Activated naive CD4-positive, alpha-beta T cell treated with anti-CD3 and anti-CD28 coated beads, Interleukin-2, amount 10 ng/mL, durations not matched to agents 5 hours and 36 hours (primary cell): ENCODE measurements around the gene C6orf52. TPM values are rescaled to one million over a fixed set of nuclear protein-coding genes. Genes with fewer than 3 reads are reported as not detected.

Experiments
- total RNA-seq, 2 experiments: library from RNA; stranded (reverse); gene quantifications; one replicate each; pipeline ENCODE4 v1.2.3, GENCODE V29; 2021

The C6orf52 gene
- total RNA-seq: under 1 TPM; 0.63 to 0.94 TPM

DNA sequence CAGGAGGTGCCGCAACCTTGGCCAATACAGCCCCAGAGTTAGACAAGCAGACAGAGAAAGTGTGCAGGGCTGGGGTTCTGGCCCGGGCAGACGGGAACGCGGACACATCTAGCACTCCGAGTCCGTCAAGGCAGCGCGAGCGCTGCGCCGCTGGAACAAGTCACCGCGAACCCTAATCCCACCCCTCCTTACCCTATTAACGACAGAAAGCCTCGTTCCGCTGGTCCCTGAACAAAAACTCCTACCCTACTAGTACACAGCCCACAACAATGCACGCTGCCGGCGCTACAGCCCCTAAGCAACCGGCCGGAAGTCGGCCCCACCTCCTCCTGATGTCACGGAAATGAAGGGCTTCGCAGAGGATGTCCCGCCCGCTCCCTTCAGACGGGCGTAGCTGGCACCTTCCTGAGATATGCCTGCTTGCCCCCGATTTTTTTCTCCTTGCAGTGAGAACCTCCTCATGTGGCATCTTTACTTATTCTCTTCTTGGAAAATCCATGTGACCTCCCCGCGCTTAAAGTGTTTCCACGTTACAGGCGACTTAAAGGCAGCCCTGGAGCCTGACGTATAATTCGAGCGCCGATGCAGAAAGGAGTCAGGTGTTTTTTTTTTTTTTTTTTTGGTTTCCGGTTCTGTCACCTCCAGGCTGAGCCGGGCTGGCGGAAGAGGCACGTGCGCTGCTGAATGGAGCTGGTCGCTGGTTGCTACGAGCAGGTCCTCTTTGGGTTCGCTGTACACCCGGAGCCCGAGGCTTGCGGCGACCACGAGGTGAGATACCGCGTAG lies at the start of gene C6orf52, which contains the start of gene PAK1IP1:
Gene C6orf52 (minus strand): TSS at position 315 of the 784 bp plus-strand sequence. CDS start 7,066 bp downstream, outside the sequence.
Gene PAK1IP1 (plus strand): TSS at position 671 of the 784 bp plus-strand sequence. CDS start 14 bp downstream, at position 685.

DNA sequence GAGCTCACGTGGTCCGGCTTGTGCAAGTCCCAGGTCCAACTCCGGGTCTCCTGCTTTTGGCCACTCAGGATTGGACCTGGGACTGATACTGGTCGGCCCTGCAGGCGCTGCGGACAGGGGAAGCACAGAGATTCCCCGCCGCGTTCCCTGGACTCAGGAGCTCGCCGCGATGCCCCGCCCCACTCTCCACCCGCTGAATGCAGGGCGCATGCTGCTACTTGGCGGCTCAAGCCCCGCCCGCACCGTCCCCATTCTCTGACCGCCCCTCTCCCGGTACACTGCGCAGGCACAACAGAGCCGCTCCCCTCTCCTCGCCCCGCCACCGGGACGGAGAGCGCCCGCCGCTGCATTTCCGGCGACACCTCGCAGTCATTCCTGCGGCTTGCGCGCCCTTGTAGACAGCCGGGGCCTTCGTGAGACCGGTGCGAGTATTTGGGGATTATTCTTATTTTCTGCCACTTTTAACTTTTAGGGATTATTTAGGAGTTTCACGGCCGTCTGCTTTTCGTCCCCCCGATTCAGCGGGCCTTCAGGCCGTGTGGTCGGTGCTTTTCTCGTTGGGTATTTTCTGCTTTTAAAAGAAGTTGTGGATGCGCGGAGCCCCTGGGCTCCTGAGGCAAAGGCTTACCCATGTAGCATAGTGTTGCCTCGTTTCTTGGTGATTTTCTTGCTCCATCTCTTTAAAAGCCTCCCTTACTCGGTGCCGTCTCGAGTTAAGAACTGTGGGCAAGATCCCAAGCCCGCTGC lies 28.6 kb upstream of the C6orf52 start, which contains the start of gene TMEM14C:
Gene TMEM14C (plus strand): TSS at position 251 of the 747 bp plus-strand sequence. CDS start 1,544 bp downstream, outside the sequence.

Other genes with a start within 250 kb of the C6orf52 start
- gene GCNT2, start 173.3 kb downstream of the C6orf52 start, total RNA-seq: 1 to 10 TPM; 4.6 to 4.9 TPM
- 10 to 100 TPM; 11.7 to 12.0 TPM for gene PAK1IP1, start 356 bp upstream of the C6orf52 start, total RNA-seq
- gene TMEM14C, start 28.5 kb upstream of the C6orf52 start, total RNA-seq: 10 to 100 TPM; 41.8 to 43.6 TPM
- gene TMEM14B, start 53.2 kb upstream of the C6orf52 start, total RNA-seq: 10 to 100 TPM; 77.3 to 78.9 TPM
- gene MAK, start 143.9 kb upstream of the C6orf52 start, total RNA-seq: under 1 TPM in 1 of 2 experiments, not detected in 1; 0.10 TPM
- not detected for gene GCM2, start 187.4 kb upstream of the C6orf52 start, total RNA-seq
- not detected for gene SYCP2L, start 192.4 kb upstream of the C6orf52 start, total RNA-seq